HG03196 (cell line): ENCODE data around the gene ZNF846.
"Not testable (repeated sequence)": the region's sequence is repeated elsewhere in the genome, so short reads cannot be mapped to it uniquely, and the experiment has no call there.

ENCODE experiments used
- ATAC-seq: cut with Tn5 transposase; IDR thresholded peaks from one replicate; pipeline ENCODE4 v1.9.1; 2021; ENCODE audit not compliant: unreplicated experiment

Gene ZNF846

GRCh38 chr19:9785367-9786331 lies 17.1 kb upstream of the ZNF846 start:
- peak; percentile 78 for ATAC-seq

- ATAC-seq, result not testable (repeated sequence)
Measured at GRCh38 chr19:9784163-9784496, 15.6 kb upstream of the ZNF846 start.

GRCh38 chr19:9782338-9782737 lies 13.8 kb upstream of the ZNF846 start:
- ATAC-seq, result no peak

- no peak for ATAC-seq
Measured at GRCh38 chr19:9757544-9758501, 10.7 kb downstream of the ZNF846 start.

GRCh38 chr19:9752701-9753443 lies 15.7 kb downstream of the ZNF846 start:
- no peak for ATAC-seq

- ATAC-seq, result no peak
Measured at GRCh38 chr19:9751446-9751845, 17.1 kb downstream of the ZNF846 start.

- ATAC-seq, result no peak
Measured at GRCh38 chr19:9741476-9742171, 26.9 kb downstream of the ZNF846 start.

GRCh38 chr19:9735986-9736385 lies 32.6 kb downstream of the ZNF846 start:
- no peak for ATAC-seq

GRCh38 chr19:9730056-9730455 lies 38.5 kb downstream of the ZNF846 start:
- ATAC-seq, result not testable (repeated sequence)

- ATAC-seq, result no peak
Measured at GRCh38 chr19:9729162-9729561, 39.4 kb downstream of the ZNF846 start.

GRCh38 chr19:9727644-9728043 lies 40.9 kb downstream of the ZNF846 start:
- ATAC-seq, result no peak

- ATAC-seq, result not testable (repeated sequence)
Measured at GRCh38 chr19:9725508-9726201, 42.9 kb downstream of the ZNF846 start.

- ATAC-seq, result no peak
Measured at GRCh38 chr19:9724157-9724556, 44.4 kb downstream of the ZNF846 start.

- ATAC-seq, result no peak
Measured at GRCh38 chr19:9721861-9722260, 46.7 kb downstream of the ZNF846 start.

GRCh38 chr19:9720541-9720940 lies 48.0 kb downstream of the ZNF846 start:
- ATAC-seq, result no peak

GRCh38 chr19:9711815-9712214 lies 56.7 kb downstream of the ZNF846 start:
- ATAC-seq, result no peak

- ATAC-seq, result no peak
Measured at GRCh38 chr19:9709305-9709704, 59.2 kb downstream of the ZNF846 start.

GRCh38 chr19:9705836-9706235 lies 62.7 kb downstream of the ZNF846 start:
- ATAC-seq, result no peak

GRCh38 chr19:9702186-9702585 lies 66.4 kb downstream of the ZNF846 start:
- no peak for ATAC-seq
